ENCODE data around the gene NEO1. TPM values are rescaled to one million over a fixed set of nuclear protein-coding genes. Genes with fewer than 3 reads are reported as not detected.
A peak's percentile ranks its signal among the peaks of the same experiment; 100 is the strongest.
"Not testable (repeated sequence)": the region's sequence is repeated elsewhere in the genome, so short reads cannot be mapped to it uniquely, and the experiment has no call there.

NEO1 gene
- total RNA-seq, 1 experiment from 2014 or later = 2.9 TPM

DNA sequence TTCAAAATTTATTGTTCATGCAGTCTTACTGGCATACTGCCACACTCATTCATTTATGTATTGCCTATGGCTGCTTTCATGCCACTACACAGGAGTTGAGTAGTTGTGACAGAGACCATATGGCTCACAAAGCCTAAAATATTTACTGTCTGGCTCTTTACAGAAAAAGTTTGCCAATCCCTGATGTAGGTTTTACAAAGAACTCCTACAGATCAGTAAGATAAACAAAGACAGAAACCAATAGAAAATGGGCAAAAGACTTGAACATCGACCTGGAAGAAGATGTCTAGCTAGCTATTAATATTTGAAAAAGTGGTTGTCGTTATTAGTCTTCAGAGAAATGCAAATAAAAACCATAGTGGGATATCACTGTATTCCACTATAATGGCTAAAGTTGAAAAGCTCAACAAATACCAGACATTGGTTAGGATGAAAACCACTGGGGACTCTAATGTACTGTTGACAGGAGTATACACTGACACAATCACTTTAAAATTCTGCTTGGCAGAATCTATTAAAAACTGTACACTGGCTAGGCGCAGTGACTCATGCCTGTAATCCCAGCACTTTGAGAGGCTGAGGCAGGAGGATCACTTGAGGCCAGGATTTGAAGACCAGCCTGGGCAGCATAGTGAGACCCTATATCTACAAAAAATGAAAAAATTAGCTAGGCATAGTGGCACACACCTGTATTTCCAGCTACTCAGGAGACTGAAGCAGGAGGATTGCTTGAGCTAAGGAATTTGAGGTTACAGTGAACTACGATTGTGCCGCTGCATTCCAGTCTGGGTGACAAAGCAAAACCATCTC lies 87.7 kb downstream of the NEO1 start:
- DNase-seq (ENCODE audit: low read depth) = no peak

DNA sequence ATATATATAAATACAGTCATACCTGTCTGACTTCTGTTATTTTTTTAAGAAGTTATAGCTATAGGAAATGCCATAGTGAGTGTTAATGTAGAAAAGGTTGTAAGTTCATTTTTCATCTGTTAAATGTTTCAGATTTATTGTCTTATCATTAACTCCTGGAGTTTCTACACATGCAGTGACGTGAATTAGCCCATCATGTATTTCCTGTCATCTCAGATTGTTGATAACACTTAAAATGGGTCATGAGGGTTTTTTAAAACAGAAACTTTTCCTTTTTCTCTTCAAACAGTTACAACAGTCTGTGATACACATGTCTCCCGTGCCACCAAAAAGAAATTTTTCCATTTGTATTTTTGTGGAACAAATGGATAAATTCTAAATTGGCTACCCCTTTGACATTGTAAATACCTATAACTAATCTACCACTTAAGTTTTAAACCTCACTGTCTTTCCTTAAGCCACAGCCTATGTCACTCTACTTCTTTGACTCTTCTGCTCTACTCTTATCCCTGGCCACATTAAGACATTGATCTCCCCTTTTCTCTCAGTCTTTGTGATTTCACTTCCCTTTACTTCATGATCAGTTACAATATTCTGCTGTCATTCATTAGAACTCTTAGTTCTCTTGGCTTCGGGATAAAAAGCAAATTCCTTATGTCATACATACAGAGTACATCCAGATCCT lies 89.1 kb downstream of the NEO1 start:
- no peak for DNase-seq (ENCODE audit: low read depth)

DNA sequence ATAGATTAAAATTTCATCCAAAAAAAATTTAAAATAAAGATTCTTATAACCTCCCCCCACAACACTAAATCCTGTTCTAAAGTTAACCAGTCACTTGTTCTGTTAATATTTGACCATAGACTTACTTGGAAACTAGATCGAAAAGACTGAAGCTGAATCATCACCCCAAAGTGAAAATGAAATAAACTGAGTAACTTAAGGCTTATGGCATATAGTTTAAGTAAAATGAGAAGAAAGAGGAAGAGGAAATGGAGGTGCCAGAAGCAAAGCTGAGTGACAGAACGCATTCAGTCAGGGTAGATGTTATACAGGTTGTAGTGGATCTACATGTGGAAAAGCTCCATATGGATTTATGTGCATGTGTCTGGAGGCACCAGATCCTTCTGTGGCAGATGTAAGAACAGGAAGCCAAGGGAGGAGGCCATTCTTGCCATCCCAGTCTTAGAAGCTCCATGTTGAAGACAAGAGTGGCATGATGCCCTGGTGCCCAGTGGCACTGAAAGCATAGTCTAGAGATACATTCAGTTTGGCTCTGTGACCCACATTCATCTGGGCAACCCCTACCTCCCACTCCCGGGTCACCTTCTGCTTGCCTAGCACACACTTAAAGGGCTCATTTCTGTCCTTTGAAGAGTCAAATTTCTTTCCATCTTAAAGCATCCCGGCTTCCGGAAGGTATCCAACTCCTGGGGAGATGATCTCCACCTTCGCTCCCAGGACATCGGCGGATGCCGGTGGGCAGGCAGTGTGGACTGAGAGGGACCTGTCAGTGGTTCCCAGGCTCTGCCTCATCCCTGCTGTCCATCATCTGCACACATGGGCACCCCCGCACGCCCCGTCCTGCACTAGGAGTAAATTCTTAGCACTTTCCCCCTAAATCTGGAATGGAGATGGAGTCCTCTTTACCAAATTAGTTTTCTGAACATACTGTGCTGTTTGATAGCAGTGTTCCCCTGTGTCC lies 90.8 kb downstream of the NEO1 start:
- DNase-seq (ENCODE audit: low read depth) = no peak

DNA sequence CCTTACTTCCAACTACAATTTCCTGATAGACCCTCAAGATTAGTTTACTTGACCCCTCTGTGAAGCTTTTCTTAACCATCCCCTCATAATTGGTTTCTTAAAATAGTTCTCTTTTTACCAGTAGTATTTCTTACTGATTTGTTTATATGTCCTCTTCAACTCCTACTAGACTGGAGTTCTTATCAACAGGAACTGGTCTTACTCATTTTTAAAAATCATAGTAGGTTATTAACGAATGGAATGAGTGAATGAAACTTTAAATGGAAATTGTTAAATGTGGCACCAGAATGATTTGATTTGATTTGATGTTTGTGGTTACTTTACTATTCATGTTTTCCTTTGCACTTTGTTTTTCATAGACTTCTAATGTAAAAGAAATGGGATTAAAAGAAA lies 91.5 kb downstream of the NEO1 start:
- no peak for DNase-seq (ENCODE audit: low read depth)

DNA sequence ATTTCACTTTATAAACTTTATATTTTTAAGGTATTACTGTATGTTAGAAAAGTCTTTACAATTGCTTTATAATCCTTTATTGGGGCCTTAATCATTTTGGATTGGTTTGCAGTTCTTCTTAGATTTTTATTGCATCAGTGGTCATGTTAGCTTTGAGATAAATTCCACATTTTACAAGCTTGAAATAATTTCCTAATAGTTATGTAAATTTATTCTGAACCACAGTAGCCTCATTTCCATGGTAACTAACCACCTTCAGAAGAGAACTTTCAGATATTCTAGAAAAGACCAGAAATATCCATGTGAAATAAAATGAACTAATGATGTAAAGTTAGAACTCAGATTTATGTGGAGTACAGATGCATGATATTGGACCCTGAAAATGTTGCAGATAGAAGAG lies 94.2 kb downstream of the NEO1 start:
- no peak for DNase-seq (ENCODE audit: low read depth)

DNA sequence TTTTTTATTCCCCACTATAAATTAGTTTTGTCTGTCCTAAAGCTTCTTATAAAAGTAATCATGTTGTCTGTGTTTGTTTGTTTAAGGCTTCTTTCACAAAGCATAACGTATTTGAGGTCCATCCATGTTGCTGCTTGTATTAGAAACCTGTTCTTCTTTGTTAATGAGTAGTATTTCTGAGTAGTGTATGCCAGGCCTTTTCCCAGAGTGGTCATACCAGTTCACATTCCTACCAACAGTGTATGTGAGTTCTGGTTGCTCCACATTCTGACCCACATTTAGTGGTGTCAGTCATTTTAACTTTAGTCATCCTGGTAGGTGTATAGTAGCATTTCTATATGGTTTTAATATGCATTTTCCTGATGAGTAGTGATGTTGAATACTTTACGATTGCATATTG lies 98.6 kb downstream of the NEO1 start:
- no peak for DNase-seq (ENCODE audit: low read depth)

DNA sequence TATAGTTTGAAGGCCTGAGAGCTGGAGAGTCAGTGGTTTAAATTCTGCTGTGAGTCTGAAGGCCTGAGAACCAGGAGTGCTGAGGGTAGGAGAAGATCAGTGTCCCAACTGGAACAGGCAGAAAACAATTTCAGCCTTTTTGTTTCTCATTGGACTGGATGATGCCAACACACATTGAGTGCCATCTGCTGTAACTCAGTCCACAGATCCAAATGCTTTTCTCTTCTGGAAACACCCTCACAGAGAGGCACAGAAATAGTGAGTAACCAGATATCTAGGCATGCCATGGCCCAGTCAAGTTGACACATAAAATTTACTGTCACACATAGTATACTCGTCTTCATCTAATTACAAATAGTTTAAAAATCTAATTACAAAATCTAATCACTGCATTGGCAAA lies 100.8 kb downstream of the NEO1 start:
- no peak for DNase-seq (ENCODE audit: low read depth)

DNA sequence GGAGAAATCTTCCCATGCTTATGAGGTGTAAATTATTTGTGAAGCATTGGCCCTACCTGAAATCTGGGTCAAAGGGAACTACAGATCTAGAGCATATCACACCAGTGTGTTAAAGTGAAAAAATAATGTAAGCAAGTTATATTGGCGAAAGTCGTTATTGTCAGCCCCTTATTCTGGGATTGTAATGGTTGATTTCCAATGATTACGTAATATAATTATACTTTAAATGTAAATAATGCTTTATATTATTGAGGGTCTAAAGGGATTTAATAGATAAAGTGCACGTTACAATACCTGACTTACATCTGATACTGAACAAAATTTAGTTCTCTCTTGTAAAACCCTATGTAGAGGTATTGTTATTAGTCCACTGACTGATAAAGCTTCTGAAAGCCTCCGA lies 101.2 kb downstream of the NEO1 start:
- DNase-seq (ENCODE audit: low read depth) = no peak

DNA sequence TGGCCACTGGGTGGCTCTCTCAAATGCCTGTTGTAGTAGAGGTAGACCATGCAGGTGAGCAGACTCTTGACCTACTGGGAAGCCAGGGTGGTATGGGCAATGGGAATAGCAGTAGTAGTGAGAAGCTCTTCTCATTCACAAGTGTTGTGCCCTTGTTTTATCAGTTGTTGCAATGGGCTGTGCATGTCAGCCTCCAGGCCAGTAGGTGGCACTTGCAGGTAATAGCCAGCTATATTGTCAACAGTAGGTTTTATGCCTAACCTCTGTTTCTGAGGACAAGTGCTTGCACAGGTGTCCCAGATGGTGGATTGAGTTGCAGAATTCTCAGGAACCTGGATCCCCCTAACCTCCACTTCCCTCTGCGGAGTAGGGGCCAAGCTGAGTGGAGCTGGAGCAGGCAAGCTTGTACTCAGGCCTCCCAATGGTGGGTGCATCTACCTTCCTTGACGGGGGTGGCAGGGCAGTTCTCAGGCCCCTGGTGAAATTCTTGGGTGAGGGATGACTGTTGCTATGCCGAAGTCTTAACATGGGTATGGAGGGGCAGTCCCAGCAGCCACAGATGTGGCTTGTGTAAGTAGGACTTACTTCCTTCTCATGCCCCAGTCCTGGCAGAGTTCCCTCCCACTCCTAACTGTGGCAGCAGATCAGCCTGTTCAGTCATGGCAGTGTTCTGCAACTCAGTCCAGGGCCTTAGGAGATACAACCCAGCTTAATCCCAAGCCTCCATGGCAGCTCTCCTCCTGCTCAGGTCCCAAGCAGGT lies 104.3 kb downstream of the NEO1 start:
- no peak for DNase-seq (ENCODE audit: low read depth)

DNA sequence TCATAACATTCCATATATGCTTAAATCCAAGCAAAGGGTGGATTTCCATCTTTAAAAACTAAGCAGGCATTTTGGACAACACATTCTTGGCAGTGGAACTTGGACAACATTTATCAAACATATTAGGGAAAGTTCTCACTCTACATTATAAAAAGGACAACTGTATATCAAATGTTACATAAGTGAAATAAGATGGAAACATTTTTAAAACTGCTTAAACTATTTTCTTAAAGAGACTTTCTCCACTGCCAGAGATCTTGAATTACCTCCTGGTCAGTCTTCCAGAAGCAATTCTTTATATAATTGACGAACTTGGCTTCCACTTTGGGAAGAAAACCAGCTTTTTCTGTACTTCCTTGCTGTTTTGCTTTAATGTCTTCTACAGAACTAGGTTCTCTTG lies 109.3 kb downstream of the NEO1 start:
- no peak for DNase-seq (ENCODE audit: low read depth)

DNA sequence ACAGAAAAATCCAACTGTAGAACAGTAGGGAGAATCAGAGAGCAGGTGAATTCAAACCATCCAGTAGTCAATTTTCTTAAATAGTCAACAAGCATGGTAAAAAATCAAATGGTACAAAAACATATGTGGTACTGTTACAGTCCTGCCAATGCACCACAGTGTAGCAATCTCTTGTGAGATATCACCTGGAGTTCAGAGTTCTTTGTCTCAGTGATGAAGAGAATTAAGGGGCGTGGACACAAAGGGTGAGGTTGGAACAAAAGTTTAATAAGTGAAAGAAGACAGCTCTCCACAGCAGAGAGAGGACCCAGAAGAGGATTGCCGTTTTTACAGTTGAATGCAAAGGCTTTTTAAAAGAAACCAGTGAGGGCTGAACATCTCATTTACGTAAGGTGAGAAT lies 113.2 kb downstream of the NEO1 start:
- DNase-seq (ENCODE audit: low read depth) = no peak

DNA sequence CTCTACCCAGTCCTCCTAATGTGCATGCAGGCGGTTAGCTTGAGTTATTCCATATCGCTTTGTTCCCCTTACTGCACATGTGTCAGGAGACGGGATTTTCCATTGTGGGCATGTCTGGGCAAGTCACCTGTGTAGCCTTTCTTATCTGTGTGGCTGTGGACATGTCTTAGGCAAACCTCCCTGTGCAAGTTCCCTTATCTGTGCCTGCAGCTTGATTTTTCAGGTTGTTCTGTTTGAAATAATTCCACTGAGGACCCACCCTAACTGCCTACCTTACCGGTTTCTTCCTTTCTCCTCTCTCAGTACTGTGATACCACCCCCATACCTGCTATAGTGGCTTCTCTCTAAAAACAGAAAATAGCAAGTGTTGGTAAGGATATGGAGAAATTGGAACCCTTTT lies 113.6 kb downstream of the NEO1 start:
- DNase-seq (ENCODE audit: low read depth) = peak; percentile 3

DNA sequence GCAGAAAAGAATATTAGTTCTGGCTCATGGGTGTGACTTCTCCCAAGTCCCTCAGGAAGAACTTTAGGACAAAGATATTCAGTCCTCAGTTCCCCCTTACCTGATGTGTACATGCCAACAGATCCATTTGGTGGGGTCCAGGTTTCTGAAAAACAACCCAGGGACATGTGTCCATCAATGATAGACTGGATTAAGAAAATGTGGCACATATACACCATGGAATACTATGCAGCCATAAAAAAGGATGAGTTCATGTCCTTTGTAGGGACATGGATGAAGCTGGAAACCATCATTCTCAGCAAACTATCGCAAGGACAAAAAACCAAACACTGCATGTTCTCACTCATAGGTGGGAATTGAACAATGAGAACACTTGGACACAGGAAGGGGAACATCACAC lies 114.4 kb downstream of the NEO1 start:
- not testable (repeated sequence) for DNase-seq (ENCODE audit: low read depth)

DNA sequence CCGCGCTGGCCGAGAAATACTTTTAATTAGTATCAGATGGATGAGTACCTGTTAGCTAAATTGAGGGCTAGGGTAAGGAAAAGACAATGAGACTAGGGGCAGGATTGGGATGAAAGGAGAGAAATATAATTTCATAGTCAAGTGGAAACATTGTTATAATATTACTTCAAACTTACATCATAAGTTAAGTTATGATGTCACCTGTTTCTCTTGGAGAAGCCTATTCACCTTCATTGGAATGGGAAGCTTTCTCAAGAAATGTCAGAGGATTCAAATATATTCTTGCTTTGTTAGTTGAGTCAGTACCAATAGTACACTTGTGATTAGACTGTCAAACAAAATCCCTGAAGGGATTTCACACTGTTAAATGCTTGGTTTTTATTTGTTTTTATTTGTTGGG lies 116.2 kb downstream of the NEO1 start:
- no peak for DNase-seq (ENCODE audit: low read depth)

DNA sequence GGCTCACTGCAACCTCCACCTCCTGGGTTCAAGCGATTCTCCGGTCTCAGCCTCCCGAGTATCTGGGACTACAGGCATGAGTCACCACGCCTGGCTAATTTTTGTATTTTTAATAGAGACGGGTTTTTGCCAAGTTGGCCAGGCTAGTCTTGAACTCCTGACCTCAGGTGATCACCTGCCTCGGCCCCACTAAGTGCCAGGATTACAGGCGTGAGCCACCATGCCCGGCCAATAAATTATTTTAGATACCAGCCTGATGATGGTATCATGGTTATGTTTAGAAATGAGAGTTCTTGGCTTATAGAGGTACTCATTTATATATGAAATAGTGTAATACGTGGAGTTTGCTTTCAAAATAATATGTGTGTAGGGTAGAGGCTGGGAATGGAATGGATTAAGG lies 119.4 kb downstream of the NEO1 start:
- no peak for DNase-seq (ENCODE audit: low read depth)

DNA sequence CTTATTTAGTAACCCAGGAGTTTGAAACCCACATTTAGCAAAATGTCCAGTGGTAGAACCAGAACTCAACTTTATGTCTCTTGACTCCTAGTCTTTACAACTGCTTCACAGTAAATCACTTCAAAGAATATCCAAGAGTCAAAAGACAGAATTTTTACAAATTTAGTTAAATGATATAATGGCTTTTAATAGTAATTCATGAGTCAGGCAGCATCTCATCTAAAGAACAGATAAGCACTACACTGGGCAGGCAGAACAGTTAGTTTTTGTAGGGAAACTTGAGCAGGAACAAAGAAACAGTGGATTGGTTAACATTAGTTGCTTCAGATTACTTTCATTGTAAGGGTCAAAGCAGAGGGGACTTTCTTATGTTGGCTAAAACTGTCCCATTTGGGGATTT lies 120.2 kb downstream of the NEO1 start:
- DNase-seq (ENCODE audit: low read depth) = no peak

DNA sequence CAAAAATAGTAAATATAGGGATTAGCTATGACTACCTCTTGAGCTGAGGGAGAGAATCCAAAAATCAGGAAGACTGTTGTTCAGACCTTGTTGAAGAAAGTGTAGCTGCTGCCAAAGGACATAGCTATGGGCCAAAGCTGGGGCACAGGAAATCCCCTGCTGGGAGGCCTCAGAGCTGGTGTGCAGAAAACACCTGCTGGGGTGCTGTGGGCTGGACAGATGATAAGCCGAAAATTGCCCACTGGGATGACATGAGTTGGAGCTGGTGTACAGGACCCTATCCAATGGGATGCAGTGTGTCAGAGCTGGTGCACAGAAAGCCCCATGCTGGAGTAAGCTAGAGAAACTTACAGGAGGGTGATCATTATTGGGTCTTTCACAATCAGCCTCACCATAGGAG lies 121.9 kb downstream of the NEO1 start:
- no peak for DNase-seq (ENCODE audit: low read depth)

DNA sequence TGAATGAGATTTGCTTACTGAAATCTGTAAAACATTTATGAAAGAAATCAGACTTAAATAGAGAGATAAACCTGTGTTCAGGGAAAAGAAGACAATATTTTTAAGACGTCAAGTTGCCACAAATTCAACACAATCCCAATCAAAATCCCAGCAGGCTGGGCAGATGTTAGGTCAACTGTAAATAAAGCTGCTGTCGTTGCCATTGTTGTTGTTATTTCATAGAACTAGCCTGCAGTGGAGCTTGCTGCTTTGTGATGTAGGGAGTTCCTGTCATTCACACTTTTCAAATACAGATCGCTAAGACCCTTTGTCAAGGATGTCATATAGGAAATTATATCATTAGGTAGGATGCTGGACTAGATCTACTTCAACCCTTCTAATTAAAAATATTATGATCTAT lies 123.1 kb downstream of the NEO1 start:
- no peak for DNase-seq (ENCODE audit: low read depth)

DNA sequence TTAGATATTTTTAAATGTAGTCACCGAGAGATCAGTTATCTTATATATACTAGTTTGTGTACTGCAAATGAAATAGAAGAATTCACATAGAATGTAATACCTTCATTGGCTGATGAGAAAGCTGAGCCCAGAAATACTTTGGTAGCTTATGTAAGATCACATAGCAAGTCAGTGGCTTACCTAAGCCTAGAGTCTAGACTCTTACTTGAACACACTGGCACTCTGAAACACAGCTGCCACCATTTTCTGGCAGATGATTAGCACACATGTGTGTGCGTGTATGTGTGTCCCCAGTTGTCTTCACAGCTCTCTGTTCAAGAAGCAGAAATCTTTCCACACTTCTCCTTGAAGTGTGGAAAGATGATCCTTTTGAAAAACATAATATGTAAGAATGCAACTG lies 124.3 kb downstream of the NEO1 start:
- no peak for DNase-seq (ENCODE audit: low read depth)

DNA sequence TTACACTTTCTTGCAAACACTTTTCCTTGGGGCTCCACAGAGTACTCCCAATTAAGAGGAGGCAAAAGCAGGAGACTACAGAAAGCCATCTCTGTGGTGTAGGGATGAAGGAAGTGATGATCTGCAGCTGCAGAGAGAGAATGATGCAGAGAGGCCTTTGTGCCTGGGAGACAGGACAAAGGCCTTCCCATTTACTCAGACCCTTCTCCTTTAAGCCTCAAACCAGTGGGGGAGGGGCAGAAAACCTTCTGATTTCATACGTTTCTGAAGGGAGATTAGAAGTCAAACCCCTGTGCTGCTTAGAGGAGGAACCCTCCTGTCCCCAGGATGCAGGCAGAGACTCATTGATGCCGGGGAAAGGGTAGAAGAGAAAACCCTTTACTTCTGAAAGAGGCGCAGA lies 130.8 kb downstream of the NEO1 start:
- DNase-seq (ENCODE audit: low read depth) = no peak

DNA sequence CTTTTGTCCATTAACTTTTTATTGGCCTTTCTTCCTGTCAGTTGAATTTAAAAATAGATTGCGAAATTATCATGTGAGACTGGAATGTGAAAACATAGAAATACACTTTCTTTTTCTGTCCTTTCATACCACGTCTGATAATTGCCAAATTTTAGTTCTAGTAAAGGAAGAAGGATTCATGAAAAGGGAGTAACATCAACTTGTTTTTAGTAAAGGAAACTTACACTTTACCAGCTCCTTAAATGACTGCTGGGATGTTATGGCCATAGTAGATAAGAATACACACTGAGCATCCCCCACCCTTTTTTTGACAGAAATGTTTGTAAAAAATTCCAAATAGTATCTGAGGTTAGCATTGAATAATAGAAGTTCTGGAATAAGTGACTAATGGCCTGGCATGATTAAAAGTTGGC lies 137.9 kb downstream of the NEO1 start:
- no peak for DNase-seq (ENCODE audit: low read depth)
